GM12874 (cell line): Measurements from ENCODE around the gene PLCXD1.

Experiments
- CTCF ChIP-seq: IDR thresholded peaks from 2 replicates; pipeline ENCODE4 v1.5.1; 2011; ENCODE audit warnings: low read depth, mild to moderate bottlenecking, control low read depth, low read length, moderate library complexity; ENCODE audit not compliant: insufficient read depth

Gene PLCXD1

GRCh38 chrX:335758-336155, 54.6 kb downstream of the PLCXD1 start:
- TF ChIP-seq CTCF: no peak

- TF ChIP-seq CTCF: no peak
Measured at GRCh38 chrX:336227-336626, 55.0 kb downstream of the PLCXD1 start.

- no peak for TF ChIP-seq CTCF
Measured at GRCh38 chrX:337331-337831, 56.2 kb downstream of the PLCXD1 start.

- TF ChIP-seq CTCF: no peak
Measured at GRCh38 chrX:338281-338835, 57.2 kb downstream of the PLCXD1 start.

GRCh38 chrX:338836-339400, 57.7 kb downstream of the PLCXD1 start:
- no peak for TF ChIP-seq CTCF

- no peak for TF ChIP-seq CTCF
Measured at GRCh38 chrX:340121-340520, 58.9 kb downstream of the PLCXD1 start.

- no peak for TF ChIP-seq CTCF
Measured at GRCh38 chrX:340641-341423, 59.7 kb downstream of the PLCXD1 start.
